ENCODE measurements around the gene SERPINF2.
"Not testable (repeated sequence)": the region's sequence is repeated elsewhere in the genome, so short reads cannot be mapped to it uniquely, and the experiment has no call there.

Gene SERPINF2

GRCh38 chr17:1765576-1765975 is 22.9 kb downstream of the SERPINF2 start:
- H3K9me3 ChIP-seq (ENCODE audit: severe bottlenecking): no peaks in the 10 kb centered on the region
- no peak for ATAC-seq (ENCODE audit: low read depth)
- no peak for DNase-seq (ENCODE audit: low spot score)
- no peaks in the 10 kb centered on the region for H3K36me3 ChIP-seq (ENCODE audit: low read depth)
- peaks cover 20% of the 10 kb centered on the region for H3K4me1 ChIP-seq (ENCODE audit: insufficient read depth, poor library complexity, severe bottlenecking)
- no peak for TF ChIP-seq CTCF (IDR thresholded peaks at IDR 0.05; ENCODE audit: poor library complexity, severe bottlenecking)
- no peaks in the 10 kb centered on the region for H3K27me3 ChIP-seq (ENCODE audit: insufficient read depth, poor library complexity, severe bottlenecking)
- H3K27ac ChIP-seq (ENCODE audit: poor library complexity, severe bottlenecking): no peak overlapping the region
- no peak overlapping the region for H3K4me3 ChIP-seq (ENCODE audit: severe bottlenecking)

GRCh38 chr17:1766382-1767135 is 23.9 kb downstream of the SERPINF2 start:
- Histone ChIP-seq H3K27ac (ENCODE audit: poor library complexity, severe bottlenecking) (no peak overlapping the region), H3K36me3 (ENCODE audit: low read depth) (no peaks in the 10 kb centered on the region), H3K4me1 (ENCODE audit: insufficient read depth, poor library complexity, severe bottlenecking) (peaks cover 23% of the 10 kb centered on the region), H3K4me3 (ENCODE audit: severe bottlenecking) (no peak overlapping the region), H3K9me3 (ENCODE audit: severe bottlenecking) (no peaks in the 10 kb centered on the region), H3K27me3 (ENCODE audit: insufficient read depth, poor library complexity, severe bottlenecking) (no peaks in the 10 kb centered on the region)
- ATAC-seq (ENCODE audit: low read depth) (no peak), DNase-seq (ENCODE audit: low spot score) (no peak)
- TF ChIP-seq CTCF (IDR thresholded peaks at IDR 0.05; ENCODE audit: poor library complexity, severe bottlenecking): no peak

- Histone ChIP-seq H3K27me3 (ENCODE audit: insufficient read depth, poor library complexity, severe bottlenecking) (no peaks in the 10 kb centered on the region), H3K9me3 (ENCODE audit: severe bottlenecking) (no peaks in the 10 kb centered on the region), H3K36me3 (ENCODE audit: low read depth) (0 out of 2 replicates have a peak, but pooled peaks cover 3% of the 10 kb centered on the region), H3K4me1 (ENCODE audit: insufficient read depth, poor library complexity, severe bottlenecking) (peaks cover 23% of the 10 kb centered on the region), H3K27ac (ENCODE audit: poor library complexity, severe bottlenecking) (no peak overlapping the region), H3K4me3 (ENCODE audit: severe bottlenecking) (no peak overlapping the region)
- DNase-seq (ENCODE audit: low spot score): no peak
- ATAC-seq (ENCODE audit: low read depth): no peak
- no peak for TF ChIP-seq CTCF (IDR thresholded peaks at IDR 0.05; ENCODE audit: poor library complexity, severe bottlenecking)
Observed at GRCh38 chr17:1767358-1767757, 24.7 kb downstream of the SERPINF2 start.

- peaks cover 14% of the 10 kb centered on the region for H3K4me1 ChIP-seq (ENCODE audit: insufficient read depth, poor library complexity, severe bottlenecking)
- H3K27ac ChIP-seq (ENCODE audit: poor library complexity, severe bottlenecking): peak overlapping the region; percentile 82
- H3K36me3 ChIP-seq (ENCODE audit: low read depth): 0 out of 2 replicates have a peak, but pooled peaks cover 3% of the 10 kb centered on the region
- H3K4me3 ChIP-seq (ENCODE audit: severe bottlenecking): no peak overlapping the region
- no peak for TF ChIP-seq CTCF (IDR thresholded peaks at IDR 0.05; ENCODE audit: poor library complexity, severe bottlenecking)
- ATAC-seq (ENCODE audit: low read depth) (peak; percentile 96), DNase-seq (ENCODE audit: low spot score) (peak; percentile 89)
- no peaks in the 10 kb centered on the region for H3K9me3 ChIP-seq (ENCODE audit: severe bottlenecking)
- H3K27me3 ChIP-seq (ENCODE audit: insufficient read depth, poor library complexity, severe bottlenecking): no peaks in the 10 kb centered on the region
Observed at GRCh38 chr17:1769822-1770477, 27.3 kb downstream of the SERPINF2 start.

- H3K9me3 ChIP-seq (ENCODE audit: severe bottlenecking); DNase-seq (ENCODE audit: low spot score); H3K27ac ChIP-seq (ENCODE audit: poor library complexity, severe bottlenecking): not testable (repeated sequence)
Observed at GRCh38 chr17:1773000-1773695, 30.5 kb downstream of the SERPINF2 start.

More at GRCh38 chr17:1773000-1773695, 30.5 kb downstream of the SERPINF2 start:
- Histone ChIP-seq H3K36me3 (ENCODE audit: low read depth) (peaks cover 23% of the 10 kb centered on the region), H3K4me1 (ENCODE audit: insufficient read depth, poor library complexity, severe bottlenecking) (peaks cover 14% of the 10 kb centered on the region)
- ATAC-seq (ENCODE audit: low read depth); H3K27me3 ChIP-seq (ENCODE audit: insufficient read depth, poor library complexity, severe bottlenecking); H3K4me3 ChIP-seq (ENCODE audit: severe bottlenecking): not testable (repeated sequence)

All from RWPE2 (cell line).